Skeletal muscle tissue (tissue), 4 donors: Measurements from ENCODE around the gene COBLL1. TPM values are rescaled to one million over a fixed set of nuclear protein-coding genes. Genes with fewer than 3 reads are reported as not detected.

ENCODE experiments used
- H3K27ac ChIP-seq: one replicate; pipeline ENCODE4 v1.7.0; 2013; ENCODE audit warnings: mild to moderate bottlenecking, low read depth, low read length, inconsistent platforms
- H3K27me3 ChIP-seq, 3 donors: one replicate each; pipeline ENCODE4 v1.7.0; 2013; ENCODE audit warnings: low read length in 3 of 3; ENCODE audit not compliant: control insufficient read depth in 3 of 3, insufficient read depth in 3 of 3
- H3K36me3 ChIP-seq, 3 donors: one replicate each; pipeline ENCODE4 v1.7.0; 2013; ENCODE audit warnings: low read length in 3 of 3; ENCODE audit not compliant: control insufficient read depth in 3 of 3, insufficient read depth in 3 of 3
- H3K4me1 ChIP-seq, 3 donors: one replicate each; pipeline ENCODE4 v1.7.0; 2013; ENCODE audit warnings: low read length in 3 of 3, mild to moderate bottlenecking in 3 of 3; ENCODE audit not compliant: control insufficient read depth in 3 of 3, insufficient read depth in 3 of 3
- H3K4me3 ChIP-seq, 3 donors: one replicate each; pipeline ENCODE4 v1.7.0; 2013; ENCODE audit warnings: low read length in 3 of 3
- H3K9ac ChIP-seq, 3 donors: one replicate each; pipeline ENCODE4 v1.7.0; 2013; ENCODE audit warnings: low read length in 3 of 3, mild to moderate bottlenecking in 3 of 3, moderate library complexity in 2 of 3, low read depth in 1 of 3
- H3K9me3 ChIP-seq, 3 donors: one replicate each; pipeline ENCODE4 v1.7.0; 2013; ENCODE audit warnings: low read length in 3 of 3; ENCODE audit not compliant: control insufficient read depth in 3 of 3
- total RNA-seq: library from RNA; depleted of rRNA; stranded (reverse); fragments of >200 nt; gene quantifications from one replicate; pipeline ENCODE4 v1.2.3, GENCODE V29; 2014
- donor health status: Osteomylitis.

COBLL1 gene
- total RNA-seq, 1 donor from 2014 or later = 11.0 TPM

- H3K27ac ChIP-seq = no peak overlapping the region
- no peaks in the 10 kb centered on the region for H3K27me3 ChIP-seq
- no peaks in the 10 kb centered on the region for H3K36me3 ChIP-seq
- no peaks in the 10 kb centered on the region for H3K9me3 ChIP-seq
- H3K4me3 ChIP-seq = no peak overlapping the region
- H3K4me1 ChIP-seq = no peaks in the 10 kb centered on the region
- H3K9ac ChIP-seq = no peak overlapping the region
These were observed 68.0 kb downstream of the COBLL1 start for GRCh38 chr2:164773635-164774034.

GRCh38 chr2:164773091-164773490, 68.5 kb downstream of the COBLL1 start:
- H3K9me3 ChIP-seq = no peaks in the 10 kb centered on the region
- H3K27me3 ChIP-seq = no peaks in the 10 kb centered on the region
- no peak overlapping the region for H3K27ac ChIP-seq
- no peaks in the 10 kb centered on the region for H3K4me1 ChIP-seq
- H3K9ac ChIP-seq = no peak overlapping the region
- no peaks in the 10 kb centered on the region for H3K36me3 ChIP-seq
- H3K4me3 ChIP-seq = no peak overlapping the region

DNA sequence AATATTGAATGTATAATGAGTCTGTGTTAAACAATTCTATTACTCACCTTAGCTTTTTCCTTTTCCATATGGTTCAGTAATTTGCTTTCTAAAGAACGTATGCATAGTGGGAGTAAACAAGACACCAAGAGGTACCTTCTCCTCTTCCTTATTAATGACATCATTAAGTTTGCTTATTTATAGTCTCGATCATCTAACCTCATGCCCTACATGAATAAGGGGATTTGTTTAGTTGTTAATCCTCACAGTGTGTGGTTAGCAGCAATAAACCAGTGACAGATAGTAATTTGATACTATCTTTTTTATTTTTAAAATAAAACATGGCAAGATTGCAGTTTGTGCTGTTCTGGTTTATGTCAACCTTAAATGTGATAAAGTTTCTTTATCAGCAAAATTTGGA, 69.7 kb downstream of the COBLL1 start:
- no peaks in the 10 kb centered on the region for H3K4me1 ChIP-seq
- H3K9me3 ChIP-seq = no peaks in the 10 kb centered on the region
- H3K27ac ChIP-seq = no peak overlapping the region
- H3K4me3 ChIP-seq = no peak overlapping the region
- no peaks in the 10 kb centered on the region for H3K27me3 ChIP-seq
- H3K36me3 ChIP-seq = no peaks in the 10 kb centered on the region
- H3K9ac ChIP-seq = no peak overlapping the region

DNA sequence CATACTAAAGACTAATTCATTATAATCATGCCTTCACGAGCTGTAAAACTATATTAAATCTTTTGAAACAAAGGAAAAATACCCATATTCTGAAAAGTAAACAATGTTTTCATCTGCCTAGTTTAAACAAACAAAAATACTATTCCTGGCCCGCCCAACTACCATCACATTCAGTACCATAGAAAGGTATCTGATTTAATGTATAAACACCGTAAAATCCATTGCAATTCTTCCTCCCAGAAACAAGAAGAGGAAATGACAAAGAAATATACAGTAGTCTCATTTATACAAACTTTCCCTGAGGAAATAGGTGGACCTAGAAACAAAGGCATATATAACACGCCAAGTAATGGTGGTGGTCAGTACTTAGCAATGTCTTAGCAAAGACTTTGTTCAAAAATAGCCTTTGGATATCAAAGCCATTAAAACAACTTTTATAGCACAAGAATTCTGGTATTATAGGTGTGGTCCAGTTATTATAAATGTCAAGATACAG, 71.2 kb downstream of the COBLL1 start:
- no peaks in the 10 kb centered on the region for H3K4me1 ChIP-seq
- no peak overlapping the region for H3K4me3 ChIP-seq
- H3K36me3 ChIP-seq = no peaks in the 10 kb centered on the region
- no peaks in the 10 kb centered on the region for H3K9me3 ChIP-seq
- H3K27ac ChIP-seq = no peak overlapping the region
- no peaks in the 10 kb centered on the region for H3K27me3 ChIP-seq
- no peak overlapping the region for H3K9ac ChIP-seq

- Histone ChIP-seq H3K4me3 (no peak overlapping the region), H3K4me1 (no peaks in the 10 kb centered on the region), H3K27ac (no peak overlapping the region), H3K9ac (no peak overlapping the region), H3K27me3 (no peaks in the 10 kb centered on the region), H3K36me3 (no peaks in the 10 kb centered on the region), H3K9me3 (no peaks in the 10 kb centered on the region)
These were observed 74.7 kb downstream of the COBLL1 start for GRCh38 chr2:164766954-164767320.

DNA sequence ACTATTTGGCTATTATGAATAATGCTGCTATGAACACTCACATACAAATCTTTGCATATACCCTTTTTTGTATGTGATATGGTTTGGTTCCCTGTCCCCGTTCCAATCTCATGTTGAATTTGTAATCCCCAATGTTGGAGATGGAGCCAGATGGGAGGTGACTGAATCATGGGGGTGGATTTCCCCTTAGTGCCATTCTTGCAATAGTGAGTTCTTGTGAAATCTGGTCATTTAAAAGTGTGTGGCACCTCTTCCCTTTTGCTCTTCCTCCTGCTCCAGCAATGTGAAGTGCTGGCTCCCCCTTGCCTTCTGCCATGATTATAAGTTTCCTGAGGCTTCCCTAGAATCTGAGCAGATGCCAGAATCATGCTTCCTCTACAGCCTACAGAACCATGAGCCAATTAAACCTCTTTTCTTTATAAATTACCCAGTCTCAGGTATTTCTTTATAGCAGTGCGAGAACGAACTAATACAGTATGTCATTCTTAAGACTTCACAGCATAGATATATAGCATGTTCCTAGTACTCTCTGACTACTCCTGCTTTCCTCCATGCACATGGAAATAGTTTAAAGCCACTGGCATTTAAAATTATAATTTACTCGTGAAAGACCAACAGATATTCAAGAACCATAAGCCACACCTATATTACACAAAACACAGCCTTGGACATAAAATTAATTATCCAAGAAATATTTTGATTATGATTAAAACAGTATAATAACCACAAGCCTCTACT, 75.2 kb downstream of the COBLL1 start:
- Histone ChIP-seq H3K4me1 (no peaks in the 10 kb centered on the region), H3K27me3 (no peaks in the 10 kb centered on the region), H3K9ac (no peak overlapping the region), H3K27ac (no peak overlapping the region), H3K9me3 (no peaks in the 10 kb centered on the region), H3K4me3 (no peak overlapping the region), H3K36me3 (no peaks in the 10 kb centered on the region)

- Histone ChIP-seq H3K9ac (no peak overlapping the region), H3K9me3 (no peaks in the 10 kb centered on the region), H3K36me3 (no peaks in the 10 kb centered on the region)
These were observed 76.6 kb downstream of the COBLL1 start for GRCh38 chr2:164764996-164765395.

GRCh38 chr2:164764474-164764873, 77.1 kb downstream of the COBLL1 start:
- H3K27ac ChIP-seq = no peak overlapping the region
- no peaks in the 10 kb centered on the region for H3K27me3 ChIP-seq
- no peaks in the 10 kb centered on the region for H3K4me1 ChIP-seq
- H3K36me3 ChIP-seq = no peaks in the 10 kb centered on the region
- no peaks in the 10 kb centered on the region for H3K9me3 ChIP-seq
- no peak overlapping the region for H3K4me3 ChIP-seq
- H3K9ac ChIP-seq = no peak overlapping the region

More at GRCh38 chr2:164764996-164765395, 76.6 kb downstream of the COBLL1 start:
- no peaks in the 10 kb centered on the region for H3K4me1 ChIP-seq
- no peaks in the 10 kb centered on the region for H3K27me3 ChIP-seq
- H3K27ac ChIP-seq = no peak overlapping the region
- no peak overlapping the region for H3K4me3 ChIP-seq

DNA sequence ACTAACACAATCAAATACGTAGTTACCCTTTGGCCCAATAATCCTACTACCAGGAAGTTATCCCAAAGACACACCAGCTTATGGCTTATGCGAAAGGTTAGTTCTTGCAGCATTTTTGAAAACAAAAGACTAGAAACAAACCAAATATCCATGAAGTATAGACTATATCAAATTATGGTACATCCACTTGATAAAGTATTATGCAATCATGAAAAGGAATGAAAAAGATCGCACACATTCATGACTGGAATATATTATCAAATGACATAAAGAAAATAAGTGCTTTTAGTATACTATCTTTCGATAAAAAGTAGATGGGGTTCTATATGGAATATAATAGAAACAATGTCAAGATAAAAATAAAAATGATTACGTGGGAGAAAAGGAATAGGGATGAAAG, 78.2 kb downstream of the COBLL1 start:
- no peak overlapping the region for H3K27ac ChIP-seq
- H3K36me3 ChIP-seq = no peaks in the 10 kb centered on the region
- H3K9ac ChIP-seq = no peak overlapping the region
- H3K4me1 ChIP-seq = no peaks in the 10 kb centered on the region
- no peaks in the 10 kb centered on the region for H3K9me3 ChIP-seq
- no peaks in the 10 kb centered on the region for H3K27me3 ChIP-seq
- no peak overlapping the region for H3K4me3 ChIP-seq

- H3K9me3 ChIP-seq = no peaks in the 10 kb centered on the region
- no peak overlapping the region for H3K9ac ChIP-seq
- H3K27me3 ChIP-seq = no peaks in the 10 kb centered on the region
- no peak overlapping the region for H3K27ac ChIP-seq
- H3K4me1 ChIP-seq = no peaks in the 10 kb centered on the region
- no peak overlapping the region for H3K4me3 ChIP-seq
- no peaks in the 10 kb centered on the region for H3K36me3 ChIP-seq
These were observed 79.7 kb downstream of the COBLL1 start for GRCh38 chr2:164761737-164762460.
